Measurements from ENCODE around the gene CYP46A1. TPM values are rescaled to one million over a fixed set of nuclear protein-coding genes. Genes with fewer than 3 reads are reported as not detected.

The CYP46A1 gene
- total RNA-seq, 2 experiments from 2014 or later, result 0.26 to 0.33 TPM

DNA sequence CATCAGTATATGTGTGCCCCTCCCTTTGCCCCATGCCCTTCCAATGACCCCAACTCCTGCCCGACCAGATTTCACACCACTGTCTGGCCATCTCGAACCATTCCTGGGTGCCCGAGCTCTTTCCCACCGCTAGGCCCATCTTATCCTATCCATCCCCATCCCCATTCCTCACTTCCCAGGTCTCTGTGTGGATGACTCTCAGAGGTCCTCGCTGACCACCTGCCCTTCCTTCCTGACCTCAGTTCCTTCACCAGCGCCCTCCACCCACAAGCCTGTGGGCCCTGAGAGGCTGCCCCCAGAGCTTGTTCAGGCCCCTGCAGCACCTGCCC lies 49.1 kb downstream of the CYP46A1 start:
- POLR2A ChIA-PET, result no interaction called here
- Mint-ChIP-seq H3K27ac (no peak overlapping the region), H3K4me1 (no peaks in the 10 kb centered on the region), H3K27me3 (peaks cover 18% of the 10 kb centered on the region), H3K9me3 (no peaks in the 10 kb centered on the region), H3K4me3 (no peak overlapping the region), H3K36me3 (no peaks in the 10 kb centered on the region)
- ATAC-seq (ENCODE audit: low read depth), result no peak
- DNase-seq, result no peak

DNA sequence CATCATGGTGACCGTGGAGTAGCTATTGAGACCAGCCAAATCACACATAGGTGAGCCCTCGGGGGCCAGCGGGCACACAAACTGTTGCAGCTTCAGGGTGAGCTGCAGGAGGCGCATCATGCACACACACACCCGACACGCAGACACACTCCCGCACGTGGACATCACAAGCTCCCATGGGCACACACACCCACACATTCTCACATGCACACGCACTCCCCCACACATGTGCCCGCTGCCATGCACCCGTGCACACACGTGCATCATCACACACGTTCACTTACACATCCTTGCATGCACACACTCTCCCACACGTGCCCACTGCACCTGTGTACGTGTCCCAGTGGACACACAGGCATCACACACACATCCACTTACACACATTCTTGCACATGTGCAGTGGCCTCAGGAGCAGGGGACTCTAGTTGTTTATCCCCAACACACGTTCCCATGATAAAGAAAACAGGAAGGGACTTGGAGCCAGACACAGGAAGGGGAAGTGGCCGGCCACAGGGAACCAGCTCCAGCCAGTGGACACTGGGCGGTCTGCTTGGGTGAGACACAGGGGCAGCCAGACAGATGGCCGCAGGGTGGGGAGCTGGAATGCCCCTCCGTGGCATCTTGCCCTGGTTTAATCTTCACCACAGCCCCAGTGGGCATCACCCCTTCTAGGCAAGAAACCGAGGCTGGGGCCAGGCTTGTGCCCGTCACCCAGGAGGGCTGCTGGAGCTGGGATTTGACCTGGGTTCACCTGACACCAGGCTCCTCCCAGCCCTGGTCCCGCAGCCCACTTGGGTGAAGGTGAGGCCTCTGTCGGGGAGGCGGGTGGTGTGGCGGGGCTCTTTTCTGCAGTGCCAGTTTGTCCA lies 49.7 kb downstream of the CYP46A1 start:
- Mint-ChIP-seq H3K9me3 (no peaks in the 10 kb centered on the region), H3K4me3 (no peak overlapping the region), H3K27me3 (peaks cover 18% of the 10 kb centered on the region), H3K27ac (no peak overlapping the region), H3K4me1 (no peaks in the 10 kb centered on the region), H3K36me3 (no peaks in the 10 kb centered on the region)
- POLR2A ChIA-PET, result no interaction called here
- no peak for ATAC-seq (ENCODE audit: low read depth)
- DNase-seq, result peak; percentile 17

DNA sequence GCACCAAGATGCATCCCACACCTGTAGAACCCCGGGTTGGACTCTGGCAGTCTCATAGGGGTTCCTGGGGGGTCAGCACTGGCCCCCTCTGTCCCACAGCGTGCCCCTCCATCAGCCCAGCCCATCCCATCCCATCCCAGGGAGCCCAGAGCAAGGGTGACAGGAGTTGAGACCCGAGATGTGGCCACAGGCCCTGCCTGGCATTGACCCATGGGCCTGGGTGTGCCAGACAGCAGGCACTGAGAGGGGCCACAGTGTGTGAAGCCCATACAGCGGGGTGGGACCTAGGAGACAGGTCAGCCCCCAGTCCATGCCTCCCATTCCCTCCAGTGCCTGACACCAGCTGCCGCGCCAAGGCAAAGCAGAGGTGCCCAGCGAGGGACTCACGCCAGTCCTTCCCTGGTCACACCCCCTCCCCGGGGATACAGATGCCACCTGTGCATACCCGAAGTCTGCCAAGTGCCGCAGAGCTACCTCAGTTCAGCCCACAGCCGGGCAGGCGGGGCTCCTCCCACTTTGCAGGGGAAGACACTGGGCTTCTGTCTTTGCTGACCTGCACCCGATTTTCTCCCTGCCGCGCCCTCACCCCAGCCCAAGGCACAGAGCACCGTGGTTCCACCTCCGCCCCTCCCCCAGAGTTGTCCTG lies 50.4 kb downstream of the CYP46A1 start:
- Mint-ChIP-seq H3K27me3 (peaks cover 17% of the 10 kb centered on the region), H3K27ac (no peak overlapping the region), H3K9me3 (no peaks in the 10 kb centered on the region), H3K4me1 (no peaks in the 10 kb centered on the region), H3K4me3 (no peak overlapping the region), H3K36me3 (no peaks in the 10 kb centered on the region)
- no peak for ATAC-seq (ENCODE audit: low read depth)
- DNase-seq, result peak; percentile 21
- POLR2A ChIA-PET, result no interaction called here

DNA sequence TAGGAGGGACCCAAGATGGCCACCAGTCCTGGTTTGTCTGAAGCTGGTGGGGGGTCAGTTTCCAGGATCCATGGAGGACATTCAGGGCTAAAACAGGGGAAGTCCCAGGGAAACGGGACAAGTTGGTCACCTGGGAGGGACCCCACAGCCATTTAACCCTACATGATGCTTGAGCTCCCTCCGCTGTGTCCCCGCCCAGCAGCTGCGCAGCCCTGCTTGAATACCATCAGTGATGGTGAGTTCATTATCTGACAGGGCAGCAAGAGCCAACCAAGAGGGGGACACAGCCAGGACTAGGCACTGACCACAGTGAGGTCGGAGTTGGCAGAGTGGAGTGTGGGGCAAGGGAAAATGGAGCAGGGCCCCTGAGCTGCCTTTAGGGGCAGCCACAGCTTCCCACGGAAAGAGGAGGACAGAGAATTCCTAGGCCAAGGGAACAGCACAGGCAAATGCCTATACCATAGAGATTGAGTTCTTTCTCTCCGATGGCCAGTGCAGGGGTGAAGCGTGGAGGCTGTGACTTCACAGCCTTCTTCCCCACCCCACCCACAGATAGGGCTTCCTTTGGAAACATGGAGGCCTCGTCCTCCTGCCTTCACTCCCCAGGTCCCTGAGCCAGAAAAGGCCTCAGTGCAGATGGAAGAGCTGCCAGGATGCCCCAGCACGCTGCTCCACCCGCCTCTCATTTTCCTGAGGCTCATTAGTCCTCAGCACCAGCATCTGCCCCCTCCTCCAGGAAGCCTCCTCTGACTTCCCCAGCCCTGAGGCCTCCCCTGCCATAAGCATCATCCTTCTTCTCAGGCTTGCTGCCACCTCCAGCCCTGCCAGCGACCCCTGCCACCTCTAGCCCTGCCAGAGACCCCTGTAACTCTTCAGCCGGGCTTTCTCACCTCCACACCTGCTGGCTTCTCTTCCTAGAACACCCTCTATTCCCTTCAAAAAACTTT lies 51.4 kb downstream of the CYP46A1 start:
- ATAC-seq (ENCODE audit: low read depth) (no peak), DNase-seq (no peak)
- Mint-ChIP-seq H3K4me3 (no peak overlapping the region), H3K27me3 (peaks cover 23% of the 10 kb centered on the region), H3K27ac (no peak overlapping the region), H3K9me3 (no peaks in the 10 kb centered on the region), H3K4me1 (no peaks in the 10 kb centered on the region), H3K36me3 (no peaks in the 10 kb centered on the region)
- POLR2A ChIA-PET, result no interaction called here

DNA sequence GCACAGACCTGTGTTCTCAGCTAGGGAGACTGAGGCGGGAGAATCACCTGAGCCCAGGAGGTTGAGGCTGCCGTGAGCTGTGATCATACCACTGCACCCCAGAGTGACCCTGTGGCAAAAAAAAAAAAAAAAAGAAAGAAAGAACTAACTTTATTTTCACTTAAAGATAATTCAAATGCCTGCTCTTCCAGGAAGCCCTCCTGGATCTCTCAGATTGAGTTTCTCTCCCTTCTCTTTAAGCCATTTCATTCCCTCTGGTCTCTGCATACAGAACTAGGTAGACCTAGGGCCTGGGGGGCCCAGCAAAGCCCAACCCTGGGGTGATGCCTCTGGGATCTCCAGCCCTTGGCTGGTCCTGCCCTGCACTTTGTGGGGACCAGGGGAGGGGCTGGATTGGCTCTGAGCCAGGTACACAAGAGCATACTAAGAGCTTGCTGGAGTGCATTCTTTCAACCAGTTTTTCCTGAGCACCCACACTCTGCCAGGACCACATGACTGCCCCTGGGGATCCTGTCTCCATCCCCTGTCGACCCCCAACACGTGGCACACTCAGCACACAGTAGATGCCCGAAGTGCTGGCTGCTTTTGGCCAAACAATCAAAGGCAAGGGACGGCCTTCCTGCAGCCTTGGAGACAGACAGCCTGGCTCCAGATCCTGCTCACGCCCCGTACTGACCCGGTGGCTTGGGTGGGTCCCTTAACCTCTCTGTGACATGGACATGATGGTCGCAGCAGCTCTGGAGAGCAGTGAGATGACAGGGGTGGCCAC lies 52.7 kb downstream of the CYP46A1 start:
- H3K36me3 Mint-ChIP-seq, result no peaks in the 10 kb centered on the region

DNA sequence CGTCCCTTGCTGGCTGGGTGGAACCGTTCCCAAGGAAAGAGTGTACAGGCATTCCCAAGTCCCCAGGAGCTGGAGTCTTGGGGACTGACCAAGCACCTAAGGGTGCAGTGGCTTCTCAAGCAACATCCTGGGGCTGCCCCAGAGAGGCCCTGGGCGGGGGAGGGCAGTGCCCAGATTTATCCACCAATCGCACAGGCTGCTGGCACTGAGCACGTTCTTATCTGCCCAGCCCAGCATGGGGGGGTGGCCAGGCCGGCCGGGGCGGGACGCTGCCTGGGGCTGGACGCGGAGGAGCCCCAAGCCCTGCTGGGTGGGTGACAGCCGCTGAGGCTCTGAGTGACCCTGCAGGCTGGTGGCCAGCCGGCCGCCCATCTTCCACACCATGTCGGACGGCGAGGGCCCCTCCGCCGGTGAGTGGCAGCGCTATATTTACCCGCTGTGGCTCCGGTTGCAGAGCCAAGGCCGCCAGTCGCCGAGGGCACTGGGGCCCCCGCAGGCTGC lies 53.4 kb downstream of the CYP46A1 start:
- no peak for DNase-seq
- no peak for ATAC-seq (ENCODE audit: low read depth)
- POLR2A ChIA-PET, result no interaction called here
- Mint-ChIP-seq H3K36me3 (no peaks in the 10 kb centered on the region), H3K4me1 (no peaks in the 10 kb centered on the region), H3K27ac (no peak overlapping the region), H3K4me3 (no peak overlapping the region), H3K27me3 (peaks cover 31% of the 10 kb centered on the region), H3K9me3 (no peaks in the 10 kb centered on the region)

More for the DNA sequence above, 52.7 kb downstream of the CYP46A1 start:
- Mint-ChIP-seq H3K9me3 (no peaks in the 10 kb centered on the region), H3K4me3 (no peak overlapping the region), H3K4me1 (no peaks in the 10 kb centered on the region), H3K27me3 (peaks cover 31% of the 10 kb centered on the region), H3K27ac (no peak overlapping the region)
- DNase-seq (no peak), ATAC-seq (ENCODE audit: low read depth) (no peak)
- POLR2A ChIA-PET, result interaction anchor here (0.7 kb wide), 1 partner anchor 10 kb away, joined by 4 read pairs; no protein-coding TSS in a partner anchor

DNA sequence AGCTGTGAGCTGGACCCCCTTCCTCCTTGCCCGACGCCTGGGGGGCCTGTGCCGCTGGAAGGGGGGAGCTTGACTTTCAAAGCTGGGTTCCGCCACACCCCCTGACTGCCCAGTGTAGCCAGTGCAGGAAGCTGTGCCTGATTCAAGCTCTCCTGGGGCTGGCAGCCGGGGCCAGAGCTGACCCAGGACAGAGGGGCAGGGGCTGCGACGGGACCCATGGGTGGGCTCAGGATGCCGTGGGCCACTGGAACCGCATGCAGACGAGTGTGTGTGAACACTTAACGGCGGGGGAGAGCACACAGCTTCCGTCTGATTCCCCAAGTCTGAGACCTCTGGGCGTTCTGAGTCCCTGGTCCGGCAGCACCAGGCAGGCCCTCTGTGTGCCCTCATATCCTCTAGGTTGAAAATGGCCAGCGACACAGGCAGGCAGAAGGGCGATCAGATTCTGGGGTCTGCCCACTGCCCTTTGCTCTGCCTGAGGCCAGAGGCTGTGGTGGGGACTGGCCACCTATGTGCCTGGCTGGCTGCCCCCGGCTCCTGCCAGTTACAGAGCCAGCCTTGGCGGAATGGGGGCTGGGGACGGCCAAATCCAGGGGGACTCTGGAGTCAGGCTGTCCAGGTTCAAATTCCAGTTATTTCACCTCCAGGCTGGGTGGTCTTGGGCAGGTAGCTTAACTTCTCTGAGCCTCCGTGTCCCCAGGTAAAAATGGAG lies 54.0 kb downstream of the CYP46A1 start:
- Mint-ChIP-seq H3K27ac (no peak overlapping the region), H3K36me3 (no peaks in the 10 kb centered on the region), H3K27me3 (peaks cover 31% of the 10 kb centered on the region), H3K9me3 (no peaks in the 10 kb centered on the region), H3K4me1 (no peaks in the 10 kb centered on the region), H3K4me3 (no peak overlapping the region)
- no peak for DNase-seq
- ATAC-seq (ENCODE audit: low read depth), result no peak
- POLR2A ChIA-PET, result no interaction called here

DNA sequence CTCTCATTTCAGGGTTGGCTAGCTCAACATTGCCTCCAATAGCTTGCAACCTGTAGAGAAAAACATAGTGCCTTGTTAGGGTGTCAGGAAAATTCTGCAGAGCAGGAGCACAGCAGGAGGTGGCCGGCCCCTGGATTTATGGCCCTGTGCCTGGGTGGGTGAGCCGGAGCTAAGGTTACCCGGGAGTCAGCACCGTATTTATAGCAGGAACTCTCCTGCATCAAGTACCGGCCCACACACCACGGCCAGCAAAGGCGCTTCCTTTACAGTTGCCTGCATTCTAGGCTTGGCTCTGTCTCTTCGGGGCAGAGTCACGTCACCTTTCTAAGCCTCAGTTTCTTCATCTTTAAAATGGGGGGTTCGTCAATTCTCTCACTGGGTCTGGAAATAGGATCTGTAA lies 56.3 kb downstream of the CYP46A1 start:
- no peaks in the 10 kb centered on the region for H3K4me1 Mint-ChIP-seq
- ATAC-seq (ENCODE audit: low read depth), result no peak
- no peak overlapping the region for H3K4me3 Mint-ChIP-seq
- POLR2A ChIA-PET, result interaction anchor here (0.6 kb wide), 1 partner anchor 56 kb away, joined by 6 read pairs; no protein-coding TSS in a partner anchor
- no peaks in the 10 kb centered on the region for H3K9me3 Mint-ChIP-seq
- H3K36me3 Mint-ChIP-seq, result no peaks in the 10 kb centered on the region
- H3K27me3 Mint-ChIP-seq, result peaks cover 38% of the 10 kb centered on the region
- H3K27ac Mint-ChIP-seq, result no peak overlapping the region
- DNase-seq, result no peak

DNA sequence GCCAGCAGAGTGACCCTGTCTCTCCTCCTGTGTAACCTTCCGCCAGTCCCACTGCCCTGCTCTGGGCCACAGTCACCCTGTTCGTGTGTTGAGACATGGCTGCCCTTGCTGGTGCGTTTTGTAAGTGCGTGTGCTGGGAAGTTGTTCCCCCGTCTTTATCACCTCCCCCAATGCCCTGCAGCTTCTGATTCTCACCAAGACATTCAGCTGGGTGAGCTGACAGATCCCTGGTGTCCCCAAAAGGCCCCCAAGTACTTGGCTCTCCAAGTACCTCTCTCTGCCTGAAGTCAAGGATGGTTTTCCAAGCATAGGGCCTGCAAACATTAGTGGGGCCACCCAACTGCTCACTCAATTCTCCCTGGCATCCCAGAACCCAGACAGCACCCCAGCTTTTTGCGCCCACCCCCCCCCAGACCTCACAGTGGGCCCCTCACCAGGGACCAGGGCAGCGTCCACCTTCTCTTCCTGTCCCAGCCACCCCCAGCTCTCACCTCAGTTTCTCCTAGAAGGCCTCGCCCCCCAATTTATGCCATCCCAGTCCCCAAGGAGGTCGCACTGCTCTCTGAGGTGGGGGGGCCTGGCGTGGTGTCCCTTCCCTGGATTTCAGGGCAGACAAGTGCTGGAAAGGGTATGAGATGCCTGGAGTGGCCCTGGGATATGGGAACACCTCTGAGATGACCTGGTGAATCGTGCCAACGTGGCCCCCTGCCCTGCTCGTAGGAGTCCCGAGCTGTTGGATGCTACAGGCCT lies 57.3 kb downstream of the CYP46A1 start:
- peaks cover 36% of the 10 kb centered on the region for H3K27me3 Mint-ChIP-seq
- DNase-seq (no peak), ATAC-seq (ENCODE audit: low read depth) (no peak)
- H3K4me3 Mint-ChIP-seq, result no peak overlapping the region
- no peak overlapping the region for H3K27ac Mint-ChIP-seq
- POLR2A ChIA-PET, result no interaction called here
- H3K9me3 Mint-ChIP-seq, result no peaks in the 10 kb centered on the region
- peaks cover 2% of the 10 kb centered on the region for H3K4me1 Mint-ChIP-seq
- H3K36me3 Mint-ChIP-seq, result no peaks in the 10 kb centered on the region

DNA sequence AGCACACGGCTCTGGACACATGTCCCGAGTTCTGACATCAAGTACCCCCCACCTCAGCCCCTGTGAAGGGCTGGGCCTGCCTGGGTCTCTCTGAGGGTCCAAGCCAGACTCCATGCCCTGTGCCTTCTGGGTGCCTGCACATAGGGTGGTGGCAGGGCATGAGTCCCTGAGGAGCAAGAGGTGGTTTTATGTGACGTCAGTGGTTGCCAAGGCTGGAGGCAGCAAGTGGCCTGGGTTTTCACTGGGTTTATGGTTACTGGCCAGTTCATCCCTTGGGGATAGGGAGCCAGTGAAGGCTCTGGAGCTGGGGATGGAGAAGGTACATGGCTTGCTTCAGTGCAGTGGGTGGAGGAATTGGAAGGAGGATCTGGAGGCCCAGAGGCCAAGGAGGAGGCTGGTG lies 58.0 kb downstream of the CYP46A1 start:
- Mint-ChIP-seq H3K27me3 (peaks cover 31% of the 10 kb centered on the region), H3K4me3 (no peak overlapping the region), H3K9me3 (no peaks in the 10 kb centered on the region), H3K36me3 (no peaks in the 10 kb centered on the region), H3K27ac (no peak overlapping the region), H3K4me1 (peaks cover 5% of the 10 kb centered on the region)
- ATAC-seq (ENCODE audit: low read depth) (no peak), DNase-seq (no peak)
- POLR2A ChIA-PET, result no interaction called here

DNA sequence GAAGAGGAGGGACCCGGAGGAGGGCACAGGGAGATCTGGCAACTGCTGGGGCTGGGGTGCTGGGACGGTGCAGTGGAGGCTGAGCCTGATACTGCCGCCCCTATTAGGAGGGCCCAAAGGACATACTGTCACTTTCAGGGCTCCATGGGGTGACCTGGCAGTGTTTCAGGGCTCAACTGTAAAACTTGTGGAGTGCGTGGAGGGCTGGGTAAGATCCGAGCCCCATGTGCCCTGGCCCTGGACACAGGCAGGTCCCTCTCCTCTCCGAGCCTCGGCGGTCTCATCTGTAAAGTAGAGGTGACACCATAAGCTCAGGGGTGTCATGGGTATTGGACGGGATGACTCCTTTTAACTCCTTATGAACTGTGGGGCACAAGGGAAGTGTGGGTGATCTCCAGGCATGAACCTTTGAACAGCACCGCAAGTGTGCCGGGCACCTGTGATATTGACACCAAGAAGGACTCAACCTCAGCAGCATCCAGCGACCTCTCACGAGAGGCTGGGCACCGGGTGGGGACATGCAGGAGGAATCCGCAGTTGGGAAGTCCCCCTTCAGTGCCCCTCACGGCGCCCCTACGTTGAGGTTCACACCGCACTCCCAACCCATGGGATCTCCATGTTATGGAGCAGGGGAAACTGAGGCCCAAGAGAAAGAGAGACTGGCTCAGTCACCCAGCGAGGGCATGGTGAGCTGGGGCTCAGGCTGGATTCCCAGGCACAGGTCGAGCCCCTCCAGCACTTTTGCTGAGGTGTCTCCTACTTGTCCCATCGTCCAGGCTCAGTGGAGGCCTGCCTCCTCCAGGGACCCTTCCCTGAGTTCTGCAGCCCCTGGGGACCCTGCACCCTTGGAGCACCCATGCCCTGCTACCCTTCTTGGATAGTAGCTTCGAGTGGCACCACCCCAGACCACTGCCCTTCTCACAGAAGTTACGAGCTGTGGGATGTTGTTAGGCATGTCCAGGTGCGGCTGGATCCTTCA lies 58.7 kb downstream of the CYP46A1 start:
- H3K36me3 Mint-ChIP-seq, result no peaks in the 10 kb centered on the region
- POLR2A ChIA-PET, result no interaction called here
- peaks cover 5% of the 10 kb centered on the region for H3K4me1 Mint-ChIP-seq
- H3K9me3 Mint-ChIP-seq, result no peaks in the 10 kb centered on the region
- H3K27me3 Mint-ChIP-seq, result peaks cover 31% of the 10 kb centered on the region
- H3K4me3 Mint-ChIP-seq, result no peak overlapping the region
- DNase-seq, result no peak
- H3K27ac Mint-ChIP-seq, result no peak overlapping the region
- ATAC-seq (ENCODE audit: low read depth), result no peak
